ENCODE measurements around the gene TPO.

DNA sequence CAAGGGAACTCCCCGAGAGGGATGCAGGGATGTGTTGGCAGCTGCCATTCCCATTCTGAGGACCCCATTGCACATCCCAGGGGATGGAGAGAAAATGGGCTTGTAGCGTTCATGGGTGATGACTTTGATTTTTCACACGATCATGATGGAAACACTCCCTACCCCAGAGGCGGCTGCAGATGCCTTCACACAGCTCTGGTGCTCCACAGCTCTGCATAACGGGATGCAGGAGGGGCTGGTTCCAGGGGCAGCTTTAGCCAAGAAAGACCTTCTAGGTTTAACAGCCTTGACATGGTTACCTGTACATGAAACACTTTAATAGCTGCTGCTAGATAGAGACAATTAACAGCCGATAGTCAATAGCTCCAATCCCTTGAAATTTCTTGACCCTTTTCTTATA, 88.7 kb downstream of the TPO start:
- TF ChIP-seq EP300 (IDR thresholded peaks at IDR 0.05) (no peak), POLR2A (IDR thresholded peaks at IDR 0.05) (no peak)
- TF ChIP-seq, protein P1, sequence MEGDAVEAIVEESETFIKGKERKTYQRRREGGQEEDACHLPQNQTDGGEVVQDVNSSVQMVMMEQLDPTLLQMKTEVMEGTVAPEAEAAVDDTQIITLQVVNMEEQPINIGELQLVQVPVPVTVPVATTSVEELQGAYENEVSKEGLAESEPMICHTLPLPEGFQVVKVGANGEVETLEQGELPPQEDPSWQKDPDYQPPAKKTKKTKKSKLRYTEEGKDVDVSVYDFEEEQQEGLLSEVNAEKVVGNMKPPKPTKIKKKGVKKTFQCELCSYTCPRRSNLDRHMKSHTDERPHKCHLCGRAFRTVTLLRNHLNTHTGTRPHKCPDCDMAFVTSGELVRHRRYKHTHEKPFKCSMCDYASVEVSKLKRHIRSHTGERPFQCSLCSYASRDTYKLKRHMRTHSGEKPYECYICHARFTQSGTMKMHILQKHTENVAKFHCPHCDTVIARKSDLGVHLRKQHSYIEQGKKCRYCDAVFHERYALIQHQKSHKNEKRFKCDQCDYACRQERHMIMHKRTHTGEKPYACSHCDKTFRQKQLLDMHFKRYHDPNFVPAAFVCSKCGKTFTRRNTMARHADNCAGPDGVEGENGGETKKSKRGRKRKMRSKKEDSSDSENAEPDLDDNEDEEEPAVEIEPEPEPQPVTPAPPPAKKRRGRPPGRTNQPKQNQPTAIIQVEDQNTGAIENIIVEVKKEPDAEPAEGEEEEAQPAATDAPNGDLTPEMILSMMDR (IDR thresholded peaks at IDR 0.05), result no peak

Data from suprapubic skin (tissue), 3 donors.